ENCODE measurements around the gene SH2D3C. TPM values are rescaled to one million over a fixed set of nuclear protein-coding genes. Genes with fewer than 3 reads are reported as not detected.

SH2D3C gene
- total and polyA plus RNA-seq, 10 of the 15 experiments (the other 5 are each of a cell fraction or from before 2014, with no cell fraction given) = 1.2 to 23.5 (median 16.2) TPM

GRCh38 chr9:127716412-127716811 lies 62.1 kb downstream of the SH2D3C start:
- Histone ChIP-seq H2AFZ (ENCODE audit: control insufficient read depth, low read depth, low read length) (peak overlapping the region; percentile 97; the same call in 1 of the 2 replicates), H3K9ac (ENCODE audit: control insufficient read depth, insufficient read depth, low read length) (no peak overlapping the region), H3K9me3 (replicated peaks; ENCODE audit: control insufficient read depth, insufficient read depth, low read length) (no peaks in the 10 kb centered on the region), H3K4me1 (ENCODE audit: control insufficient read depth, insufficient read depth, low read length) (peaks cover 4% of the 10 kb centered on the region; the same call in 1 of the 2 replicates), H3K4me3 (no peak overlapping the region), H3K27ac (ENCODE audit: control insufficient read depth, insufficient read depth) (no peak overlapping the region), H3K36me3 (ENCODE audit: control insufficient read depth in 2 of 2, insufficient read depth in 2 of 2, low read length in 1 of 2) (no peaks in the 10 kb centered on the region; a peak in 1 of 4 replicates), H3K27me3 (replicated peaks in 1 of 2; ENCODE audit: control insufficient read depth in 2 of 2, insufficient read depth in 2 of 2, low read length in 1 of 2) (no peaks in the 10 kb centered on the region), H3K4me2 (ENCODE audit: control insufficient read depth, insufficient read depth) (peak overlapping the region; percentile 88; the same call in 1 of the 2 replicates), H3K79me2 (ENCODE audit: control insufficient read depth, insufficient read depth, low read length) (no peaks in the 10 kb centered on the region), H4K20me1 (ENCODE audit: control insufficient read depth, insufficient read depth) (no peaks in the 10 kb centered on the region)
- BruUV-seq (replicated peaks) = no TSS peak
- no peak for TF ChIP-seq KLF5 (IDR thresholded peaks at IDR 0.05; ENCODE audit: partially characterized antibody)
- no peak for TF ChIP-seq NFYB (IDR thresholded peaks at IDR 0.05; ENCODE audit: insufficient read depth, low read depth, low read length)
- TF ChIP-seq EED (IDR thresholded peaks at IDR 0.05; ENCODE audit: low read depth) = no peak
- no peak for TF ChIP-seq SKIL (IDR thresholded peaks at IDR 0.05; ENCODE audit: low read depth, poor library complexity, severe bottlenecking)
- TF ChIP-seq ZNF687 (IDR thresholded peaks at IDR 0.05) = no peak
- no peak for TF ChIP-seq MAX (IDR thresholded peaks at IDR 0.05; ENCODE audit: low read depth, low read length)
- no peak for TF ChIP-seq SIX5 (IDR thresholded peaks at IDR 0.05; ENCODE audit: low read depth, low read length, severe bottlenecking)
- no peak for TF ChIP-seq JUNB (IDR thresholded peaks at IDR 0.05)
- TF ChIP-seq ZNF622 (IDR thresholded peaks at IDR 0.05) = no peak
- TF ChIP-seq EP300 (IDR thresholded peaks at IDR 0.05; ENCODE audit: borderline replicate concordance in 1 of 2, control insufficient read depth in 1 of 2, low read depth in 2 of 2, low read length in 2 of 2) = no peak
- no peak for TF ChIP-seq USF2 (IDR thresholded peaks at IDR 0.05; ENCODE audit: borderline replicate concordance, low read depth, low read length)
- TF ChIP-seq BACH1 (IDR thresholded peaks at IDR 0.05; ENCODE audit: borderline replicate concordance) = no peak
- intact Hi-C loops (cut with micrococcal nuclease; ENCODE audit: unreplicated experiment) (loop anchor here (5.0 kb wide), 1 partner anchor 201 kb away; the partner anchor contains the start of gene ST6GALNAC4), in situ Hi-C loops (cut with MboI) (no loop called here)
- FAIRE-seq = no peak
- ChIA-PET RAD21 (ENCODE audit: unreplicated experiment) (interaction anchor here (2.8 kb wide), 1 partner anchor 19 kb away, joined by 19 read pairs; the partner anchor contains the start of gene TOR2A), CTCF (interaction anchor here (1.0 to 3.3 kb wide), 4 partner anchors 12 to 153 kb away, joined by 3 to 21 read pairs (median 5); partner anchors contain the start of gene TOR2A), SMC1A (ENCODE audit: uncharacterized antibody, unreplicated experiment) (interaction anchor here (0.6 to 1.5 kb wide), 4 partner anchors 13 to 205 kb away, joined by 3 to 6 read pairs (median 4); partner anchors contain the start of gene TOR2A), POLR2A (interaction anchor here (1.9 kb wide), 1 partner anchor 9 kb away, joined by 8 read pairs; no protein-coding TSS in a partner anchor)
- DNase-seq (ENCODE audit: low read depth, low spot score) = no peak
- WGBS (ENCODE audit: insufficient coverage, insufficient replicate concordance, low lambda C conversion rate, missing lambda C conversion rate) = 46% methylated on average over 9 of the region's 9 CpGs
- ATAC-seq = no peak

Measured in GM12878 (cell line).